WTC11 (cell line): ENCODE measurements around the gene CENPN. TPM values are rescaled to one million over a fixed set of nuclear protein-coding genes. Genes with fewer than 3 reads are reported as not detected.

ENCODE experiments used
- ATAC-seq: fragments of 200-7000 bp; cut with Tn5 transposase; 2 replicates; pipeline ENCODE4 v1.10.0; 2021; ENCODE audit warnings: mild to moderate bottlenecking, moderate library complexity
- CTCF ChIA-PET: fragments of 300-600 bp; sonication (Branson Sonifier 250); formaldehyde crosslinking; loops from one replicate; lab custom pipeline; 2021; ENCODE audit warnings: antibody characterized with exemption; lab: Charles Lee
- POLR2A ChIA-PET: fragments of 350-600 bp; sonication (Branson Sonifier 250); formaldehyde crosslinking; loops from one replicate; lab custom pipeline; 2021; ENCODE audit warnings: antibody characterized with exemption; lab: Charles Lee
- DNase-seq: peaks from one replicate; pipeline ENCODE4 v3.0.0; 2021; ENCODE audit warnings: low spot score
- H3K27ac Mint-ChIP-seq: 2 replicates; pipeline ENCODE4 v1.8.0; 2021; ENCODE audit warnings: mixed read lengths
- H3K27me3 Mint-ChIP-seq: 2 replicates; pipeline ENCODE4 v1.8.0; 2021; ENCODE audit warnings: low read depth, mild to moderate bottlenecking, moderate library complexity, mixed read lengths
- H3K36me3 Mint-ChIP-seq: 2 replicates; pipeline ENCODE4 v1.8.0; 2021; ENCODE audit warnings: mixed read lengths
- H3K4me1 Mint-ChIP-seq: 2 replicates; pipeline ENCODE4 v1.8.0; 2022; ENCODE audit warnings: mixed read lengths
- H3K4me3 Mint-ChIP-seq: 2 replicates; pipeline ENCODE4 v1.8.0; 2021; ENCODE audit warnings: mild to moderate bottlenecking, moderate library complexity, mixed read lengths
- H3K9me3 Mint-ChIP-seq: 2 replicates; pipeline ENCODE4 v1.8.0; 2021; ENCODE audit warnings: mixed read lengths
- CDX4 ChIP-seq: fragments of 250-450 bp; sonication (Bioruptor Pico); IDR thresholded peaks from 2 replicates; pipeline ENCODE4 v1.9.0; 2021; ENCODE audit warnings: moderate library complexity, mild to moderate bottlenecking, inconsistent platforms, borderline replicate concordance
- CTCF ChIP-seq: fragments of 200-600 bp; IDR thresholded peaks from 2 replicates; pipeline ENCODE4 v1.8.0; 2022; ENCODE audit warnings: antibody characterized with exemption
- E2F1 ChIP-seq: sonication (generic); formaldehyde crosslinking; IDR thresholded peaks from 2 replicates; pipeline ENCODE4 v1.8.0; 2022; ENCODE audit warnings: mild to moderate bottlenecking, missing genetic modification reagents
- ESRRA ChIP-seq: sonication (generic); formaldehyde crosslinking; IDR thresholded peaks from 2 replicates; pipeline ENCODE4 v1.8.1; 2022; ENCODE audit warnings: mild to moderate bottlenecking, missing genetic modification reagents, borderline replicate concordance
- IRF1 ChIP-seq: sonication (generic); formaldehyde crosslinking; IDR thresholded peaks from 2 replicates; pipeline ENCODE4 v1.8.0; 2023; ENCODE audit warnings: missing genetic modification reagents
- JAZF1 ChIP-seq: fragments of 250-450 bp; sonication (Bioruptor Pico); IDR thresholded peaks from 2 replicates; pipeline ENCODE4 v1.9.0; 2021; ENCODE audit warnings: moderate library complexity, mild to moderate bottlenecking, inconsistent platforms
- JUN ChIP-seq: sonication (generic); formaldehyde crosslinking; IDR thresholded peaks from 2 replicates; pipeline ENCODE4 v1.8.0; 2023; ENCODE audit warnings: mild to moderate bottlenecking, missing genetic modification reagents
- MAX ChIP-seq: sonication (generic); formaldehyde crosslinking; IDR thresholded peaks from 2 replicates; pipeline ENCODE4 v1.8.0; 2022; ENCODE audit warnings: mild to moderate bottlenecking, missing genetic modification reagents
- RORB ChIP-seq: fragments of 250-450 bp; sonication (Bioruptor Pico); IDR thresholded peaks from 2 replicates; pipeline ENCODE4 v1.9.0; 2021; ENCODE audit warnings: mild to moderate bottlenecking
- SOX15 ChIP-seq: fragments of 250-450 bp; sonication (Bioruptor Pico); IDR thresholded peaks from 2 replicates; pipeline ENCODE4 v1.9.0; 2021; ENCODE audit warnings: mild to moderate bottlenecking
- ZNF121 ChIP-seq: sonication (generic); formaldehyde crosslinking; IDR thresholded peaks from 2 replicates; pipeline ENCODE4 v1.8.0; 2023; ENCODE audit warnings: missing genetic modification reagents
- ZNF281 ChIP-seq: sonication (generic); formaldehyde crosslinking; IDR thresholded peaks from 2 replicates; pipeline ENCODE4 v1.8.0; 2023; ENCODE audit warnings: mild to moderate bottlenecking, missing genetic modification reagents
- ZNF317 ChIP-seq: sonication (generic); formaldehyde crosslinking; IDR thresholded peaks from 2 replicates; pipeline ENCODE4 v1.8.1; 2023; ENCODE audit warnings: low read depth, mild to moderate bottlenecking, moderate library complexity, missing genetic modification reagents, borderline replicate concordance
- ZNF512 ChIP-seq: sonication (generic); formaldehyde crosslinking; IDR thresholded peaks from 2 replicates; pipeline ENCODE4 v1.8.1; 2022; ENCODE audit warnings: missing genetic modification reagents, borderline replicate concordance
- total RNA-seq: library from RNA; stranded (reverse); gene quantifications from 3 replicates; pipeline ENCODE4 v1.2.3, GENCODE V29; 2021

CENPN gene
- total RNA-seq, 1 experiment from 2014 or later, result 47.4 TPM

- TF ChIP-seq CTCF (no peak), ZNF317 (CRISPR knock-in tag) (no peak), SOX15 (CRISPR knock-in tag) (no peak), E2F1 (CRISPR knock-in tag) (no peak), MAX (CRISPR knock-in tag) (no peak), JAZF1 (CRISPR knock-in tag) (no peak), RORB (CRISPR knock-in tag) (no peak), CDX4 (no peak), ZNF121 (CRISPR knock-in tag) (no peak), JUN (no peak)
- ATAC-seq, result no peak
- peaks cover 72% of the 10 kb centered on the region for H3K36me3 Mint-ChIP-seq
These were observed 7.7 kb downstream of the CENPN start for GRCh38 chr16:81014672-81015071.

GRCh38 chr16:81018496-81018895 is 11.5 kb downstream of the CENPN start:
- TF ChIP-seq ZNF512 (no peak), IRF1 (CRISPR knock-in tag) (no peak), ESRRA (CRISPR knock-in tag) (no peak), ZNF281 (no peak)
- ATAC-seq, result no peak
- H3K4me1 Mint-ChIP-seq, result no peaks in the 10 kb centered on the region
- no peak overlapping the region for H3K4me3 Mint-ChIP-seq
- ChIA-PET POLR2A (interaction anchor here (0.5 kb wide), 1 partner anchor 810 kb away, joined by 3 read pairs; no protein-coding TSS in a partner anchor), CTCF (interaction anchor here (0.8 kb wide), 1 partner anchor 17 kb away, joined by 5 read pairs; the partner anchor contains the start of gene ATMIN)
- H3K36me3 Mint-ChIP-seq, result peaks cover 86% of the 10 kb centered on the region
- H3K27ac Mint-ChIP-seq, result no peak overlapping the region
- no peaks in the 10 kb centered on the region for H3K27me3 Mint-ChIP-seq
- no peaks in the 10 kb centered on the region for H3K9me3 Mint-ChIP-seq
- no peak for DNase-seq

More at GRCh38 chr16:81014672-81015071, 7.7 kb downstream of the CENPN start:
- H3K9me3 Mint-ChIP-seq, result no peaks in the 10 kb centered on the region
- no peaks in the 10 kb centered on the region for H3K4me1 Mint-ChIP-seq
- CTCF ChIA-PET, result interaction anchor here (1.8 kb wide), 1 partner anchor 21 kb away, joined by 7 read pairs; the partner anchor contains the start of gene ATMIN
- no peaks in the 10 kb centered on the region for H3K27me3 Mint-ChIP-seq
- no peak overlapping the region for H3K4me3 Mint-ChIP-seq
- no peak for DNase-seq
- POLR2A ChIA-PET, result no interaction called here
- H3K27ac Mint-ChIP-seq, result no peak overlapping the region
